Measurements from ENCODE around the gene PAM.

DNA sequence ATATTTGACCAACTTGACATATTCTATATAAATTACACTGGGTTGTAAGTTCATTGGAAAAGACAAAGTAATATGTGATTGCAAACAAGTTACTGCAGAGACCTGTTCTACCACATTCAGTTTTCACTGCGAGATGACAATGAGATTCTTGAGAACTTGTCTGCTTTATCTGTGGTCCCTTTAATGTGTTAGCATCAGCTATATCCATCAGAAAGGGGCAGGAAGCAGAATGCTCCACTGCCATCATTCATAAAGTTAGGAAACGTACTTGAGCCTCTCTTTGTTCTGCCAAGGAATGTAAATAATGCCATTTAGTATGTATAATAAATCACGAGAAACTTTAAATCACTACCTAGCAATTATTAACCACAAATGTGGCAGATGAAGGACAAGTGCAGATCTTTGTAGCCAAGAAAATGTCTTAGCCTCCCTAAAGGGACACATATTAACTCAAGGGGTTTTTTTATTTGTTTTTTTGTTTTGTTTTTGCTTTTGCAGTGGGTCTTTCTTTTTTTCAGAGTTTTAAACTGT, 305.4 kb downstream of the PAM start:
- no peak for TF ChIP-seq CTCF (IDR thresholded peaks at IDR 0.05)
- no peak for TF ChIP-seq ZFX (IDR thresholded peaks at IDR 0.05; ENCODE audit: borderline replicate concordance)

Measured in 22Rv1 (cell line).